Hepatocyte (in vitro differentiated cells): Measurements from ENCODE around the gene PCDHB7. TPM values are rescaled to one million over a fixed set of nuclear protein-coding genes. Genes with fewer than 3 reads are reported as not detected.
"Not testable (repeated sequence)": the region's sequence is repeated elsewhere in the genome, so short reads cannot be mapped to it uniquely, and the experiment has no call there.

ENCODE experiments used
- DNase-seq: peaks from one replicate; pipeline ENCODE4 v3.0.0-alpha.2; 2016; ENCODE audit warnings: low spot score
- H2AFZ ChIP-seq: fragments of 200-600 bp; sonication (generic); 2 replicates; pipeline ENCODE4 v1.6.0; 2016; ENCODE audit warnings: antibody characterized with exemption, mild to moderate bottlenecking
- H3K27ac ChIP-seq: fragments of 200-600 bp; sonication (generic); 2 replicates; pipeline ENCODE4 v1.5.1; 2016; ENCODE audit warnings: mild to moderate bottlenecking
- H3K27me3 ChIP-seq: fragments of 200-600 bp; sonication (generic); 2 replicates; pipeline ENCODE4 v1.6.1; 2016
- H3K36me3 ChIP-seq: fragments of 200-600 bp; sonication (generic); replicated peaks from 2 replicates; pipeline ENCODE4 v1.5.1; 2016; ENCODE audit warnings: low read depth; ENCODE audit not compliant: insufficient read depth
- H3K4me1 ChIP-seq: fragments of 200-600 bp; sonication (generic); 2 replicates; pipeline ENCODE4 v1.5.1; 2016; ENCODE audit warnings: mild to moderate bottlenecking, moderate library complexity; ENCODE audit not compliant: insufficient read depth
- H3K4me2 ChIP-seq: fragments of 200-600 bp; sonication (generic); 2 replicates; pipeline ENCODE4 v1.6.0; 2016
- H3K4me3 ChIP-seq: fragments of 200-600 bp; sonication (generic); 2 replicates; pipeline ENCODE4 v1.5.1; 2016; ENCODE audit warnings: mild to moderate bottlenecking
- H3K79me2 ChIP-seq: fragments of 200-600 bp; sonication (generic); 2 replicates; pipeline ENCODE4 v1.6.0; 2017; ENCODE audit warnings: mild to moderate bottlenecking
- H3K9me2 ChIP-seq: fragments of 200-600 bp; sonication (generic); replicated peaks from 2 replicates; pipeline ENCODE4 v1.6.0; 2017; ENCODE audit warnings: mild to moderate bottlenecking; ENCODE audit not compliant: insufficient read depth
- H3K9me3 ChIP-seq: fragments of 200-600 bp; sonication (generic); 2 replicates; pipeline ENCODE4 v1.5.1; 2016; ENCODE audit warnings: low read depth, mild to moderate bottlenecking
- H4K20me1 ChIP-seq: fragments of 200-600 bp; sonication (generic); 2 replicates; pipeline ENCODE4 v1.6.0; 2016; ENCODE audit warnings: mild to moderate bottlenecking; ENCODE audit not compliant: insufficient read depth, poor library complexity, severe bottlenecking
- CTCF ChIP-seq: fragments of 200-600 bp; sonication (generic); IDR thresholded peaks from 2 replicates; pipeline ENCODE4 v1.5.1; 2016; ENCODE audit warnings: antibody characterized with exemption, mild to moderate bottlenecking; ENCODE audit not compliant: poor library complexity
- EZH2 ChIP-seq: fragments of 200-600 bp; sonication (generic); IDR thresholded peaks from 2 replicates; pipeline ENCODE4 v1.6.1; 2016; ENCODE audit warnings: antibody characterized with exemption, mild to moderate bottlenecking, borderline replicate concordance
- EZH2phosphoT487 ChIP-seq: fragments of 200-600 bp; sonication (generic); IDR thresholded peaks from one replicate; pipeline ENCODE4 v1.6.1; 2018; ENCODE audit warnings: antibody characterized with exemption, mild to moderate bottlenecking, low read depth, moderate library complexity; ENCODE audit not compliant: unreplicated experiment, severe bottlenecking
- WGBS: methylation state at CpG from one replicate; pipeline ENCODE4 v1.1.6; 2016; ENCODE audit warnings: low lambda C conversion rate; ENCODE audit errors: missing lambda C conversion rate; 5-methylcytosine and 5-hydroxymethylcytosine counted together
- polyA plus RNA-seq: library from polyadenylated mRNA; unstranded; fragments of >200 nt; fragmentation: Nextera tagmentation; extraction: Ambion mirVana; gene quantifications from 2 replicates; pipeline ENCODE4 v1.2.1, GENCODE V29; 2016
- total RNA-seq: library from RNA; depleted of rRNA; stranded (reverse); fragments of >200 nt; gene quantifications from 2 replicates; pipeline ENCODE4 v1.2.3, GENCODE V29; 2014

The PCDHB7 gene
- total and polyA plus RNA-seq, 2 experiments from 2014 or later, result 0.53 to 0.56 TPM

GRCh38 chr5:141192110-141192725 is 19.8 kb downstream of the PCDHB7 start, which contains the start of gene PCDHB10:
Gene PCDHB10, plus strand, starts transcription at chr5:141192353. Its CDS starts 200 bp downstream, at chr5:141192553.
- peak; percentile 28 for DNase-seq
- peak; percentile 41 for TF ChIP-seq CTCF
- TF ChIP-seq EZH2, result no peak
- no peak for TF ChIP-seq EZH2phosphoT487

GRCh38 chr5:141194332-141194731 is 21.9 kb downstream of the PCDHB7 start:
- H3K4me3 ChIP-seq, H3K4me1 ChIP-seq, H3K4me2 ChIP-seq, H3K9me3 ChIP-seq, H2AFZ ChIP-seq, H3K36me3 ChIP-seq, H4K20me1 ChIP-seq, H3K79me2 ChIP-seq, H3K27ac ChIP-seq, DNase-seq, H3K9me2 ChIP-seq, H3K27me3 ChIP-seq: not testable (repeated sequence)
- 100% methylated on average over 4 of the region's 37 CpGs for WGBS

More at GRCh38 chr5:141192110-141192725, 19.8 kb downstream of the PCDHB7 start, which contains the start of gene PCDHB10:
- H3K27ac ChIP-seq, result no peak within 1 kb of the TSS
- WGBS, result 27% methylated on average over 10 of the region's 10 CpGs
- H3K9me3 ChIP-seq, result peaks cover 8% of the 10 kb centered on the region
- H3K4me2 ChIP-seq, result no peak within 1 kb of the TSS
- no peaks in the 10 kb centered on the region for H3K79me2 ChIP-seq
- no peaks in the 10 kb centered on the region for H4K20me1 ChIP-seq
- no peak within 1 kb of the TSS for H2AFZ ChIP-seq
- no peaks in the 10 kb centered on the region for H3K36me3 ChIP-seq
- H3K9me2 ChIP-seq, result no peaks in the 10 kb centered on the region
- H3K27me3 ChIP-seq, result no peaks in the 10 kb centered on the region
- H3K4me3 ChIP-seq, result no peak within 1 kb of the TSS
- H3K4me1 ChIP-seq, result no peaks in the 10 kb centered on the region

GRCh38 chr5:141196363-141196762 is 23.9 kb downstream of the PCDHB7 start:
- H3K9me2 ChIP-seq, result no peaks in the 10 kb centered on the region
- no peak overlapping the region for H2AFZ ChIP-seq
- WGBS, result 81% methylated on average over 3 of the region's 3 CpGs
- DNase-seq, result no peak
- TF ChIP-seq CTCF (no peak), EZH2phosphoT487 (no peak), EZH2 (no peak)
- H3K27ac ChIP-seq, result no peak overlapping the region
- H3K79me2 ChIP-seq, result no peaks in the 10 kb centered on the region
- H4K20me1 ChIP-seq, result no peaks in the 10 kb centered on the region
- peaks cover 8% of the 10 kb centered on the region for H3K9me3 ChIP-seq
- no peak overlapping the region for H3K4me2 ChIP-seq
- no peaks in the 10 kb centered on the region for H3K36me3 ChIP-seq
- H3K27me3 ChIP-seq, result no peaks in the 10 kb centered on the region
- H3K4me1 ChIP-seq, result no peaks in the 10 kb centered on the region
- no peak overlapping the region for H3K4me3 ChIP-seq

- Histone ChIP-seq H3K4me3 (no peak within 1 kb of the TSS), H3K79me2 (no peaks in the 10 kb centered on the region), H2AFZ (no peak within 1 kb of the TSS), H3K4me2 (no peak within 1 kb of the TSS), H3K27me3 (no peaks in the 10 kb centered on the region), H3K9me2 (no peaks in the 10 kb centered on the region), H3K27ac (no peak within 1 kb of the TSS), H3K9me3 (peaks cover 11% of the 10 kb centered on the region), H4K20me1 (no peaks in the 10 kb centered on the region), H3K4me1 (no peaks in the 10 kb centered on the region), H3K36me3 (no peaks in the 10 kb centered on the region)
- no peak for DNase-seq
- WGBS, result 68% methylated on average over 21 of the region's 21 CpGs
- TF ChIP-seq EZH2 (no peak), EZH2phosphoT487 (no peak), CTCF (peak; percentile 16)
These were observed 27.2 kb downstream of the PCDHB7 start, which contains the start of gene PCDHB11 for GRCh38 chr5:141199359-141200235. Gene PCDHB11, plus strand, starts transcription at chr5:141199627. Its CDS starts 148 bp downstream, at chr5:141199775.

GRCh38 chr5:141201126-141201525 is 28.7 kb downstream of the PCDHB7 start:
- H3K9me3 ChIP-seq, result not testable (repeated sequence)

GRCh38 chr5:141201646-141202045 is 29.2 kb downstream of the PCDHB7 start:
- not testable (repeated sequence) for H3K79me2 ChIP-seq, H3K36me3 ChIP-seq
- 72% methylated on average over 28 of the region's 35 CpGs for WGBS

More at GRCh38 chr5:141201126-141201525, 28.7 kb downstream of the PCDHB7 start:
- not testable (repeated sequence) for H3K27ac ChIP-seq, H4K20me1 ChIP-seq, H3K27me3 ChIP-seq, H3K9me2 ChIP-seq, H2AFZ ChIP-seq, H3K79me2 ChIP-seq, H3K4me2 ChIP-seq, H3K4me1 ChIP-seq, DNase-seq, H3K36me3 ChIP-seq, H3K4me3 ChIP-seq
- 52% methylated on average over 23 of the region's 38 CpGs for WGBS

More at GRCh38 chr5:141201646-141202045, 29.2 kb downstream of the PCDHB7 start:
- not testable (repeated sequence) for H3K4me3 ChIP-seq, H3K4me2 ChIP-seq, H3K27me3 ChIP-seq, H3K4me1 ChIP-seq, H3K9me3 ChIP-seq, H4K20me1 ChIP-seq, H3K27ac ChIP-seq, DNase-seq, H2AFZ ChIP-seq, H3K9me2 ChIP-seq
